Mucosa of gallbladder (tissue), 1 donor: Measurements from ENCODE around the gene PRMT5. TPM values are rescaled to one million over a fixed set of nuclear protein-coding genes. Genes with fewer than 3 reads are reported as not detected.
"Not testable (repeated sequence)": the region's sequence is repeated elsewhere in the genome, so short reads cannot be mapped to it uniquely, and the experiment has no call there.

Source experiments
- DNase-seq: peaks from one replicate; pipeline ENCODE4 v3.0.0-alpha.2; 2020; ENCODE audit warnings: low spot score
- total RNA-seq: library from RNA; stranded (reverse); gene quantifications from one replicate; pipeline ENCODE4 v1.2.1, GENCODE V29; 2021
- donor health status: DM: no; HTN: no; CAD: no.

PRMT5 gene
- total RNA-seq = 51.0 TPM

DNA sequence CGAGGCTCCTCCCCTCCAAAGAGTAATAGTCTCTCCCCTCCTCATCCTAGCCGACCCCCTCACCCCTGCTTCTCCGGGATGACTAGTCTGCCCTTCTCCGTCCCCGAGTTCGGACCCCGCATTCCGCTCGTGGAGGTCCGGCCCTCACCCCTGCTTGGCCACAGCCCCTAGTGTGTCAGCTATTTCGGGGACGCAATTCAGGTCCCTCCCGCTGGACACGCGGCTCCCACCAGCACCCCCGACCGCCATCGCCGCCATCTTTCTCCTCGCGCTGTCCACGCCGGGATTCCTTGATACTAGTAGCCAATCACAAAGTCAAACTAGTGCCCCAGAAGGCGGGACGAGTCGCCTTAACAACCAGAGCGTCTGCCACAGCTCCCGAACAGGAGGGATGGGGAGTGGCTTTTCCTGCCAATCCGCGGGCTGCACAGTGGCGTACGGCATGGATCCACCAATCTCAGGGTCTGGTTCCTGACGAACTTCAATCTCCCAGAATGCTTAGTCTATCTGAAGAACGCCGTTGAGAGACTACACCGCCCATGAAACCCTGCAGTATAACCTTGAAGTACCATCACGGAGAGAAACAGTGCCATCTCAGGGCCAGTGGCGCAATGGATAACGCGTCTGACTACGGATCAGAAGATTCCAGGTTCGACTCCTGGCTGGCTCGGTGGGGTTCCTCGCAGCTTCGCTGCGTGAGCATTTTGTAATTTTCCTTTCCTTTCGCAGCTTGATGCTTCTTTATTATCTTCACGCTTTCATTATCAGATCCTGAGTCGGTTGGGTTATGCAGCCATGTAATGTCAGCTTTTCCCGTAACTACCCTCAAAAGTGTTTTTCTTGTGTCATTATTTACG lies at the start of gene PRMT5:
TSS of gene PRMT5 (minus strand) at position 273 of the 857 bp plus-strand sequence. CDS start at position 258, 15 bp downstream.
- peak; percentile 99 for DNase-seq

GRCh38 chr14:22978487-22978837 lies 49.3 kb upstream of the PRMT5 start:
- no peak for DNase-seq

GRCh38 chr14:22977684-22978486 lies 48.7 kb upstream of the PRMT5 start:
- DNase-seq = peak; percentile 77

DNA sequence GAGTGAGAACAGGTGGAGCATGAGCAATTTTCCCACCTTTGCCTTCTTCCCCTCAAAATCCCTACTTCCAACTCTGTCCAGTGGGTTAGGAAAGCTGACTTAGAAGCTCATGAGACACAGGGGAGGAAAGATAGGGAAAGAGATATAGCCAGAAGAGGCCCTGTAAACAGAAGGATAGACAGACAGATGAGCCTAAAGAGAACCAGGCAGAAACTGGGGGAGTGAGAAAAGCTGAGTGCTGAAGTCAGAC lies 48.2 kb upstream of the PRMT5 start:
- DNase-seq = no peak

GRCh38 chr14:22976620-22977433 lies 47.7 kb upstream of the PRMT5 start:
- peak; percentile 77 for DNase-seq

DNA sequence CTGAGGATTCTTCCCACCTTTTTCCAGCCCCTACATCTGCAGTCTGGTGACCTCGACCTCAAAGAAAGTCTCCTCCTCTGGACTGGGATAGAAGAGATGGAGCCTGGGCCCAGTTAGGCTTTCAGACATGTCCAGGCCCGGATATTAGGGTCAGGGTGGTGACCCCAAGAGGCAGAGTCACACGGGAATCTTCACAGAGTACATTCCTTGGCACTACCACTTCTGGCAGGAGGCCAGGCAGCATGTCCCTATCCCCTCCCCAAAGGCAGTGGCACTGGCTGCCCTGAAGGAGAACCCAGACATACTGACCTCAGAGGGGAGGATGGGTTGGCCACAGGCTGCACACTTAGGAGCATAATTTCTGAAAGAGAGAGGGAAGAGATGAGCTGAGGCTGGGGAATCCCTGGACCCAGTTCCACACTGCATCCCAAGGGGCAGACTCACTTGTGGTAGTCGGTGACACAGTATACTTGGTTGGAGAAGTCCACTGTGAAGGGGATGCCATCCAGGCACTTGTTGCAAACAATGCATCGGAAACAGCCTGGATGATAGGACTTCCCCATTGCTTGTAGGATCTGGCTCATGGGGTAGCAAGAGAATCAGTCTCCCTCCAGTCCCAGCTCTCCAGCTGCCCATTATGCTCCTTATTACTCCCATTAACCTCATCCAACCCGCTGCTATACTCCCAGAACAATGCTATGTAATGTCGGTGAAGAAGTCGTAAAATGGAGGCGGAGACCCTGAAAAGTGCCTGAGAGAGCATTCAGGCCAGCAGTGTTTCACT lies 45.5 kb upstream of the PRMT5 start:
- no peak for DNase-seq

- peak; percentile 55 for DNase-seq
Observed at GRCh38 chr14:22973217-22974032, 44.2 kb upstream of the PRMT5 start.

- DNase-seq = no peak
Observed at GRCh38 chr14:22972313-22972930, 43.2 kb upstream of the PRMT5 start.

DNA sequence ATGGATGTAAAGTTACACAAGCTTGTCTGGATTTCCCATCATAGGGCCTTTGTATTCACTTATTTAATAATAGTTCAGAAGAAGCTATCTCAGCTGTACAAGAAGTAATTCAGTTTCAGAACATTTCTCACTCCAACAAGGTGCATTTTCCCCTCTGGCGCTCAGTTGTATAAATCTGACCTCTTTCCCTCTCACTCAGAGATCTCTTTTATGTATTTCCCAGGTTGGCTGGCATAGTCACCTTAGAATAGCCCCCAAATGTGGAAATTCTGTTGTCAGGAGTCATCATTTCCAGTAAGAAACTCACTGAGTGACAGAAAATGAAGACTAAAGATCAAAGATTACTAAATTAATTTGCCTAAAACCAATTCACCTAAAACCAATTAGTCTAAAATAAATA lies 42.0 kb upstream of the PRMT5 start:
- DNase-seq = no peak

DNA sequence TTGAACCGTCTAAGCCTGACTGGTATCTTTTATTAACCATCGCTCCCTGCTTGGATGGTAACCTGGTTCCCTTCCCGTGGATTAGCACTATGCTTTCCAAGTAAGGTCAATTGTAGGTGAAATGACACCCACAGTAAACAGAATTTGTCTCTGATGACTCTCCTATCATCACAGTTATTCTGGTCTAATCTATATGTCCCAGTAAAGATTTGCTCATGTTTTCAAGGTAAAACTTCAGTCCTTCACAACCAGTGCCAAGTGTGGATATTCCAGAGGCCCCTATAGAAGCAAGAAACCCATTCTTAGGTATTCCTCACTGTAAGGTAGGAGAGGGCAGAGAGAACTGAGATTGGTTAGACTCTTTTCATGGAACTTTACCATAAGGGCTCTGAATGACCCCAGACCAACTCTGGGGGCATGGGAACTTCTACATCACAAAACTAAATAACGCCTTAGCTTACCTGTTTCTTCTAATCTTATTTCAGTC lies 37.6 kb upstream of the PRMT5 start:
- no peak for DNase-seq

GRCh38 chr14:22965916-22966782 lies 37.0 kb upstream of the PRMT5 start:
- not testable (repeated sequence) for DNase-seq

DNA sequence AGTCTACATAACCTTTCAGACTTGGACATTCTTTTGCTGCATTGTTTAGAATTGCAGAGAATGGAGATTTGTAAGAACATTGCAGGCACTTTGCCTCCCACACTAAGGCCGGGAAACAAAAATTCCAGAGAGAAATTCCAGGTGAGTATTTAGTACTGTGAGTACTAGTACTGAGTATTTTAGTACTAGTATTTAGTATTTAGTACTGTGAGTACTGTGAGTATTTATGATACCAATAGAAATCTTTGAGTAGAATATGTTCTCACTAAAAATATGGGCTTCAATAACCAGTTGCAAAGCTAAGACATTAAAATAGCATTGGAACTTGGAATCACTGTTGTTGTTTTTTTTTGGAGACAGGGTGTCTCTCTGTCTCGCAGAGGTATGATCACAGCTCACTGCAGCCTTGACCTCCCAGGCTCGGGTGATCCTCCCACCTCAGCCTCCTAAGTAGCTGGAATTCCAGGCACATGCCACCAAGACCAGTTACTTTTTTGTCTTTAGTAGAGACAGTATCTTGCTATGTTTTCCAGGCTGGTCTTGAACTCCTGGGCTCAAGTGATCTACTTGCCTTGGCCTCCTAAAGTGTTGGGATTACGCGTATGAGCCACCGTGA lies 33.0 kb upstream of the PRMT5 start:
- no peak for DNase-seq

- DNase-seq = no peak
Observed at GRCh38 chr14:22955702-22956569, 26.8 kb upstream of the PRMT5 start.

GRCh38 chr14:22952418-22952817 lies 23.2 kb upstream of the PRMT5 start:
- DNase-seq = no peak

DNA sequence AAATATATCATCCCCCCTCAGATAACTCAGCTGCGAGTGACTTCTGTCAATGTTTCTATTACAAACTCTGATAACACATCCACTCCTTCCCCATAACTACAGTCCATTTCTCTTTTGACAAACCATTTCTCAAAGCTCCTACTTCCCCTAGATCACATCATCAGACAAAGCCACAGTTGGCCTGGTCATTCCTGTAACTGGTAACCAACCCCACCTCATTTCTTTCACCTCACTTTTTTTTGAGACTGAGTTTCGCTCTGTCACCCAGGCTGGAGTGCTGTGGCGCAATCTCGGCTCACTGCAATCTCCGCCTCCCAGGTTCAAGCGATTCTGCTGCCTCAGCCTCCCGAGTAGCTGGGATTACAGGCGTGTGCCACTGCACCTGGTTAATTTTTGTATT lies 22.6 kb upstream of the PRMT5 start:
- not testable (repeated sequence) for DNase-seq

DNA sequence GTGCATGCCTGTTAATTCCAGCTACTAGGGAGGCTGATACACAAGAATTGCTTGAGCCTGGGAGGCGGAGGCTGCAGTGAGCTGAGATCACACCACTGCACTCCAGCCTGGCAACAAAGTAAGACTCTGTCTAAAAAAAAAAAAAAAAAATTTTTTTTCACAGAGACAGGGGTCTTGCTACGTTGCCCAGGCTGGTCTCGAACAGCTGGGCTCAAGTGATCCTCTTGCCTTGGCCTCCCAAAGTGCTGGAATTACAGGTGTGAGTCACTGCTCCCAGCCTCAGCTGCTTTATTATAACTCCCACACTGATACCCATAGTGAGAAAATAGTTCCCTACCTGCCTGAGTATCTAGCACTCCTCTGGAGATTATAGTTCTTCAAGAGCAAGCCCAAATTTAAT lies 16.5 kb upstream of the PRMT5 start:
- no peak for DNase-seq

- no peak for DNase-seq
Observed at GRCh38 chr14:22939684-22940083, 10.5 kb upstream of the PRMT5 start.

DNA sequence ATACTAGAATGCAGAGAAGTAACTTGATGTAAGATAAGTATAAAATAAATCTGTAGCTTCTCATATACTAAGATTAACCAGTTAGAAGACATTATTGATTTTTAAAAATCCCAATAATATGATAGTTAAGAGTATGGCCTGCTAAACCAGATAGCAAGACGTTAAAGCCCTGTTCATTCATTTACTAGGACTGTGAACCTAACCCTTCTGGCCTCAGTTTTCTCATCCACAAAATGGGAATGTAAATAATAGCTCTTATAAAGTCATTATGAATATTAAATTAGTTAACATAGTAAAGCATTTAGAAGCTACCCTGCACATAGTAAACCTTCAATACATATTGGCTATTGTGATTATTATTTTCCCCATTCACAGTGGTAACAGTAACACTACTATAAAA lies 6.0 kb upstream of the PRMT5 start:
- no peak for DNase-seq
